Measurements from ENCODE around the gene RBM5.

The RBM5 gene

DNA sequence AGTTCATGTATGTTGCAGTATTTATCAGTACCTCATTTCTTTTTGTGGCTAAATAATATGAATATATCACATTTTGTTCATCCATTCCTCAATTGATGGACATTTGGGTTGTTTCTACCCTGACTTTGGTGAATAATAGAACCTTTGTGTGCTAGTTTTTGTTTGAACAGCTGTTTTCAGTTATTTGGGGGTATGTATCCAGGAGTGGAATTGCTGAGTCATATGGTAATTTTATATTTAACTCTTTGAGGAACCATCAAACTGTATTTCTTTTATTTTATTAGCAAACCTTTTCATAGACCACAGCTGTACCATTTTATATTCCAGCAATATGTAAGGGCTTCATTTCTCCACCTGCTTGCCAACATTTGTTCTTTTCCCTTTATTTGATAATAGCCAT lies 38.4 kb upstream of the RBM5 start:
- Histone ChIP-seq H3K4me2 (ENCODE audit: low read length) (no peak overlapping the region), H3F3A (ENCODE audit: insufficient read depth, low read length) (no peaks in the 10 kb centered on the region), H3K9me3 (ENCODE audit: low read length) (no peaks in the 10 kb centered on the region), H3K4me1 (ENCODE audit: insufficient read depth, low read length, severe bottlenecking) (no peaks in the 10 kb centered on the region), H3K27ac (ENCODE audit: low read depth, low read length, poor library complexity, severe bottlenecking) (no peak overlapping the region), H3K27me3 (ENCODE audit: insufficient read depth, low read length) (no peaks in the 10 kb centered on the region), H2AFZ (ENCODE audit: low read length) (no peak overlapping the region), H3K4me3 (ENCODE audit: low read depth, low read length, poor library complexity, severe bottlenecking) (no peak overlapping the region), H3K36me3 (ENCODE audit: insufficient read depth, low read length) (peaks cover 83% of the 10 kb centered on the region), H3K9ac (ENCODE audit: low read length) (no peak overlapping the region), H4K20me1 (ENCODE audit: insufficient read depth, low read length) (no peaks in the 10 kb centered on the region), H3K79me2 (ENCODE audit: insufficient read depth, low read length) (no peaks in the 10 kb centered on the region), H3K9me2 (ENCODE audit: low read depth, low read length) (no peaks in the 10 kb centered on the region)
- TF ChIP-seq EZH2 (IDR thresholded peaks at IDR 0.05; ENCODE audit: borderline replicate concordance, low read length): no peak

DNA sequence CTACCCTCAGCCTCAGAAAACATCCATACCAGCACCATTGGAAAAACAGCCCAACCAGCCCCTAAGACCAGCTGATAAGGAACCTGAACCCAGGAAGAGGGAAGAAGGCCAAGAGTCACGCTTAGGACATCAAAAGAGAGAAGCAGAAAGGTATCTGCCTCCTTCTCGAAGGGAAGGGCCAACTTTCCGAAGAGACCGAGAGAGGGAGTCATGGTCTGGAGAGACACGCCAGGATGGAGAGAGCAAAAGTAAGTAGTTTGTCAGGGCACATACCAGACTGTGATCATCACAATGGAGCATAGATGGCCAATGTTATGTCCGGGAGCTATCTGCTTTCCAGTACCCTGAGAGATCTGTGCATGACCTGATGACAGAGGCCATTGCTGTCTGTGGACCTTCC lies 31.0 kb upstream of the RBM5 start:
- H3K27me3 ChIP-seq (ENCODE audit: insufficient read depth, low read length): no peaks in the 10 kb centered on the region
- no peak overlapping the region for H2AFZ ChIP-seq (ENCODE audit: low read length)
- no peaks in the 10 kb centered on the region for H4K20me1 ChIP-seq (ENCODE audit: insufficient read depth, low read length)
- H3K9me2 ChIP-seq (ENCODE audit: low read depth, low read length): no peaks in the 10 kb centered on the region
- TF ChIP-seq, protein P1, sequence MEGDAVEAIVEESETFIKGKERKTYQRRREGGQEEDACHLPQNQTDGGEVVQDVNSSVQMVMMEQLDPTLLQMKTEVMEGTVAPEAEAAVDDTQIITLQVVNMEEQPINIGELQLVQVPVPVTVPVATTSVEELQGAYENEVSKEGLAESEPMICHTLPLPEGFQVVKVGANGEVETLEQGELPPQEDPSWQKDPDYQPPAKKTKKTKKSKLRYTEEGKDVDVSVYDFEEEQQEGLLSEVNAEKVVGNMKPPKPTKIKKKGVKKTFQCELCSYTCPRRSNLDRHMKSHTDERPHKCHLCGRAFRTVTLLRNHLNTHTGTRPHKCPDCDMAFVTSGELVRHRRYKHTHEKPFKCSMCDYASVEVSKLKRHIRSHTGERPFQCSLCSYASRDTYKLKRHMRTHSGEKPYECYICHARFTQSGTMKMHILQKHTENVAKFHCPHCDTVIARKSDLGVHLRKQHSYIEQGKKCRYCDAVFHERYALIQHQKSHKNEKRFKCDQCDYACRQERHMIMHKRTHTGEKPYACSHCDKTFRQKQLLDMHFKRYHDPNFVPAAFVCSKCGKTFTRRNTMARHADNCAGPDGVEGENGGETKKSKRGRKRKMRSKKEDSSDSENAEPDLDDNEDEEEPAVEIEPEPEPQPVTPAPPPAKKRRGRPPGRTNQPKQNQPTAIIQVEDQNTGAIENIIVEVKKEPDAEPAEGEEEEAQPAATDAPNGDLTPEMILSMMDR (IDR thresholded peaks at IDR 0.05; ENCODE audit: low read length): no peak
- no peak for TF ChIP-seq EZH2 (IDR thresholded peaks at IDR 0.05; ENCODE audit: borderline replicate concordance, low read length)
- H3K4me3 ChIP-seq (ENCODE audit: low read depth, low read length, poor library complexity, severe bottlenecking): no peak overlapping the region
- H3F3A ChIP-seq (ENCODE audit: insufficient read depth, low read length): no peaks in the 10 kb centered on the region
- H3K79me2 ChIP-seq (ENCODE audit: insufficient read depth, low read length): no peaks in the 10 kb centered on the region
- H3K9ac ChIP-seq (ENCODE audit: low read length): no peak overlapping the region
- no peaks in the 10 kb centered on the region for H3K4me1 ChIP-seq (ENCODE audit: insufficient read depth, low read length, severe bottlenecking)
- H3K9me3 ChIP-seq (ENCODE audit: low read length): no peaks in the 10 kb centered on the region
- H3K36me3 ChIP-seq (ENCODE audit: insufficient read depth, low read length): peaks cover 91% of the 10 kb centered on the region
- no peak overlapping the region for H3K27ac ChIP-seq (ENCODE audit: low read depth, low read length, poor library complexity, severe bottlenecking)
- H3K4me2 ChIP-seq (ENCODE audit: low read length): no peak overlapping the region

GRCh38 chr3:50068134-50068533 lies 20.6 kb upstream of the RBM5 start:
- Histone ChIP-seq H3K27me3 (ENCODE audit: insufficient read depth, low read length) (no peaks in the 10 kb centered on the region), H3F3A (ENCODE audit: insufficient read depth, low read length) (no peaks in the 10 kb centered on the region), H3K9me2 (ENCODE audit: low read depth, low read length) (no peaks in the 10 kb centered on the region), H3K9ac (ENCODE audit: low read length) (no peak overlapping the region), H3K27ac (ENCODE audit: low read depth, low read length, poor library complexity, severe bottlenecking) (no peak overlapping the region), H2AFZ (ENCODE audit: low read length) (no peak overlapping the region), H3K4me3 (ENCODE audit: low read depth, low read length, poor library complexity, severe bottlenecking) (no peak overlapping the region), H4K20me1 (ENCODE audit: insufficient read depth, low read length) (no peaks in the 10 kb centered on the region), H3K36me3 (ENCODE audit: insufficient read depth, low read length) (peaks cover 96% of the 10 kb centered on the region), H3K79me2 (ENCODE audit: insufficient read depth, low read length) (no peaks in the 10 kb centered on the region), H3K4me1 (ENCODE audit: insufficient read depth, low read length, severe bottlenecking) (no peaks in the 10 kb centered on the region), H3K9me3 (ENCODE audit: low read length) (no peaks in the 10 kb centered on the region), H3K4me2 (ENCODE audit: low read length) (no peak overlapping the region)
- TF ChIP-seq, protein P1 (IDR thresholded peaks at IDR 0.05; ENCODE audit: low read length): no peak

DNA sequence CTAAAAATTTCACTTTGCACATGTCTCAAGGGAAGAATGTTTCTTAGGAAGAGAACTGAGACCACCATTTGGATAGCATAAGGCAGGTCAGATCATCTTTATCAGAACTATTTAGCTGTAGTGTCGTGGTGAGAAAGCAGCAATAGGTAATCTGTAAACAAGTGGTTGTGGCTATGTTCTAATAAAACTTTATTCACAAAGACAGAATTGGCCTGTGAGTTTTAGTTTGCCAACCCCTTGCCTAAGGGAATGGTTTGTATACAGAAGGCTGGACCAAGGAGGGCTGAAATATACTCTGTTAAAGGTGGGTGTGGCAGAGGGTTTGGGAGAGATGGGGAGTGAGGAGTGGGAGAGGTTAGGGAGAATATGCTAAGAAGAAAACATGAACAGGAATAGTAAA lies 10.6 kb upstream of the RBM5 start:
- Histone ChIP-seq H3K79me2 (ENCODE audit: insufficient read depth, low read length) (no peaks in the 10 kb centered on the region), H3K9ac (ENCODE audit: low read length) (no peak overlapping the region), H3K36me3 (ENCODE audit: insufficient read depth, low read length) (peaks cover 50% of the 10 kb centered on the region), H3K4me1 (ENCODE audit: insufficient read depth, low read length, severe bottlenecking) (peaks cover 15% of the 10 kb centered on the region), H3F3A (ENCODE audit: insufficient read depth, low read length) (peaks cover 3% of the 10 kb centered on the region; the same call in 1 of the 2 replicates), H2AFZ (ENCODE audit: low read length) (no peak overlapping the region), H3K4me2 (ENCODE audit: low read length) (no peak overlapping the region), H3K9me2 (ENCODE audit: low read depth, low read length) (no peaks in the 10 kb centered on the region), H3K27ac (ENCODE audit: low read depth, low read length, poor library complexity, severe bottlenecking) (no peak overlapping the region), H3K4me3 (ENCODE audit: low read depth, low read length, poor library complexity, severe bottlenecking) (no peak overlapping the region), H4K20me1 (ENCODE audit: insufficient read depth, low read length) (no peaks in the 10 kb centered on the region), H3K9me3 (ENCODE audit: low read length) (no peaks in the 10 kb centered on the region), H3K27me3 (ENCODE audit: insufficient read depth, low read length) (no peaks in the 10 kb centered on the region)
- TF ChIP-seq EZH2 (IDR thresholded peaks at IDR 0.05; ENCODE audit: borderline replicate concordance, low read length): no peak
- TF ChIP-seq, protein P1 (IDR thresholded peaks at IDR 0.05; ENCODE audit: low read length): no peak

Data from OCI-LY1 (cell line).